T-helper 9 cell (primary cell): Measurements from ENCODE around the gene SELENOH.

Experiments used
- DNase-seq: peaks from one replicate; pipeline ENCODE4 v3.0.0-alpha.2; 2020

SELENOH gene

DNA sequence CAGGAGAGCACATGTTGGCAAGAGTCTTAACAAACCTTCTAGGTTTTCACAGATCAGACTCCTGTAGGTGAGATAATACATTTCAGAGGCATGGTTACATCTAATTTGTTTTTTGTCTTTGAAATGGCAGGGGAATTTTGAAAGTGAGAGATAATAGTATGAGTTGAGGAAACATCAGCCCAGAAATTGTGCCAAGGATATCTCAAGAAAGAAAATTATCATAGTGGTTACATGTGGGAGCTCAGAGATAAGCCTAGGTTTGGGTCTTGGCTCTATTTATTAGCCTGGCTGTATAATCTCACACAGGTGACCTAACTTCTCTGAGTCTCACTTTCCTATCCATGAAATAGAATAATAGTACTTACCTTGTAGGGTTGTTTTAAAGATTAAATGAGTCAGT is 9.9 kb downstream of the SELENOH start:
- DNase-seq = no peak

DNA sequence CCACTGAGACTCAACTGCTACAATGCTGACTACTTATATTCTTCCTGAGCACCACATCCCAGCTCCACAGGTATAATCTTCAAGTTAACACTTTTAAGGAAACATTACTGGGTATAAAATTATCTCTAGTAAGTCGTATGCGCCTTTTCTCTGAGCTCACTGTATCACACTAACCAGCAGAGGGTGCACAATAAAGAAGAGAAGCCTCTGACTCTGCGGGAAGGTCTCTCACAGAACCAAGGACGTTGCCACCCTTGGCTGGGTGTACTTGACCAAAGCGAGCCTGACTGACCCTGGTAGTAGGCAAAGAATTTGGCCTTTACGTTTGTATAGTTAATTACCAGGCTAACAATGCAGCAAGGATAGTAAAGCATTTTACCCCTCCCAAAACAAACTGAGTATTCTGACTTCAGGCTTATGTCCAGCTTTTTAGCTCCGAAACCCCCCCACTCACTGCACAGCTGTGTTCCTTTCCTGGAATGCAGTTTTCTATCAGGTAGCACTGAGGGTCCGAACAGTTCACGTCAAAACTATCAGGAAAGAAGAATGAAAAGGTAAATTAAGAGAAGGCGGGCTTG is 10.5 kb downstream of the SELENOH start, which contains the start of gene BTBD18:
BTBD18 (minus strand) TSS at position 144 of the 578 bp plus-strand sequence. CDS start 631 bp downstream, outside the sequence.
- no peak for DNase-seq

GRCh38 chr11:57752954-57753353 is 11.7 kb downstream of the SELENOH start:
- no peak for DNase-seq

GRCh38 chr11:57758174-57758573 is 16.9 kb downstream of the SELENOH start:
- DNase-seq = no peak

DNA sequence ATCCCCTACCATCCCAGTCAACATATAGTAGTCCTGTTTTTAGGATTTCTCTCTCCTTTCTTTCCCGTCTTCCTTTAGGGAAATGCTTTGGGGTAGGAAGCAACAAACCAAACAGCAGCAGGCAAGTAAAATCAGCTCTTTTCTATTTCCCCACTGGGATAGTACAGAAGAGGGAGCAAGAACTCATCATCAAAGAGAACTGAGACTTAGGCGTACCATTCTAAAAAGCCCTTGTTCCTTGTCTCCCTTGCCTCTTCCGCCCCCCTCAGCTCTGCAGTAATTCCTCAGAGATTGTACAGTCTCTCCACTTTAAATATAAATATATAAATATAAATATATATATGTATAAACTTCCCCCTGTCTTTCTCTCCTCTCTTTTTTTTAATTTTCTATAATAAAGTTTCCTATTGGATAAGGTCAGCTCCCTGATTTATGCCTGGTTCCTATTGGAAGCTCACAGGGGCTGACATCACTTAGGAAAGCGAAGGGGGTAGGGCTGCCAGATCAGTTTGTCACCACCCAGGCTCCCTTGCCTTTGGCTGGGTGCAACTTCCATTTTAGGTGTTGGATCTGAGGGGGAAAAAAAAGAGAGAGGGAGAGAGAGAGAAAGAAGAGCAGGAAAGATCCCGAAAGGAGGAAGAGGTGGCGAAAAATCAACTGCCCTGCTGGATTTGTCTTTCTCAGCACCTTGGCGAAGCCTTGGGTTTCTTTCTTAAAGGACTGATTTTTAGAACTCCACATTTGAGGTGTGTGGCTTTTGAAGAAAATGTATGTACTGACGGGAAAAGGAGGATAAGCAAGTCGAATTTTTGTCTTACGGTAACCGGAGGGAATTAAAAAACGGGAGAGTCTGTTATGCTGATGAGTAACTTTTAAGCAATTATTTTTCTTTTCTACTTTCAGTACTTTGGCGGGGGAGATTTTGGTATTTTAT is 20.3 kb downstream of the SELENOH start, which contains the start of gene CTNND1:
CTNND1 (plus strand) TSS at position 502 of the 934 bp plus-strand sequence. CDS start 29,677 bp downstream, outside the sequence.
- no peak for DNase-seq

- DNase-seq = no peak
These were observed 21.1 kb downstream of the SELENOH start for GRCh38 chr11:57762235-57762861.

DNA sequence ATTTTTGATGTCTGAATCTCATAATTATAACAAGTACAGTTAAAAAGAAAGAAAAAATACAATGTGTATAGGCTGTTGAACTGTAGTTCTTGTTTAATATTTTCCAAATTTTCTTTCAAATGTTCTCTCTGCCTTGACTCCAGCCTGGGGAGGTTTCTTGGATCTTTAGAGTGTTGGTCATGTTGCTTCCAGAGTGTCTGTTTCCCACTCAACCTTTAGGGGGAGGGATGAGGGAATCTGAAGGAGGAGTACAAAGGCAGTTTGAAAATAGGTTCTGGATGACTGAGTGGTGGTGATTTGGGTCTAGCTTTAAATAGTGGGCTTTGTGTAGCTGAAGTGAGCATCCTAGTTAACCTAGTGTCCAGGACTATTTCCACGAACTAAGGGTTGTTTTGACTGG is 22.3 kb downstream of the SELENOH start:
- no peak for DNase-seq

DNA sequence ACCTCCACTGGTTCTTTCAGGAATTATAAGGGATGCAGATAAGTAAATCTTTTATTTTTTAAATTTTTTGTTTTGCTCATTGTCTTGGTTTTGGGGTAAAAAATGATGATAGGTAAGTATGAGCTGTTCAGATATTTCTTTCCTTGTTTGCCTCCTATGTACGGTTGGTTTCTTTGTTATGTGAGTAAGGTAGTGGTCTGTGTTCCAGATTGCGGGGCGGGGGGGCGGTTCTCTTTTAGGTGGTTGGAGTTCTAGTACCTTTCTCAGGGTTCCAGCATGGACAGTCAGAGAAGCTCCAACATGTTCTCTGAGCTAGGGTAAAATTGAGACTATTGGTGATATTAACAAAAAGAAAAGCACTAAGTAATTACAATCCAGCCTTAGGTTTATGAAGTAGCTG is 22.7 kb downstream of the SELENOH start:
- no peak for DNase-seq

GRCh38 chr11:57764566-57764965 is 23.3 kb downstream of the SELENOH start:
- no peak for DNase-seq

GRCh38 chr11:57764972-57765371 is 23.7 kb downstream of the SELENOH start:
- DNase-seq = no peak

DNA sequence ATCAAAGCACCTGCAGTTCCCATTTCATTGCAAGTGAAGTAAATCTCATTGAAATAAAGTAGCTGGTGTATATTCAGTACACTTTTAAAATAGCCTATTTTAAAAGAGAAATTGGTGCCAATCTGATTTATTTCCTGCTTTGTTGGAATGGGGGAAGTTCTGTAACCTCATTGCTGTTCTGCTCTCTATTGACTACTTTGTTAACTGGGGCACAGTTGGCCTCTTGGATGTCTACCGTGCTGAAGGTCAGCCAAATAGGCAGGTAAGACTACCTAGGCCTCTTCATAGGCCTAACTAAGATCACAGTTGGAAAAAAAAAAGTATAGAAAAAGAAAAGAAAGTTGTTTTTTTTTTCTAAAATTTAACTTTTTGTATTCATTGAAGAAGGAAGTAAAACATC is 29.5 kb downstream of the SELENOH start:
- DNase-seq = no peak

GRCh38 chr11:57771365-57771764 is 30.1 kb downstream of the SELENOH start:
- no peak for DNase-seq

DNA sequence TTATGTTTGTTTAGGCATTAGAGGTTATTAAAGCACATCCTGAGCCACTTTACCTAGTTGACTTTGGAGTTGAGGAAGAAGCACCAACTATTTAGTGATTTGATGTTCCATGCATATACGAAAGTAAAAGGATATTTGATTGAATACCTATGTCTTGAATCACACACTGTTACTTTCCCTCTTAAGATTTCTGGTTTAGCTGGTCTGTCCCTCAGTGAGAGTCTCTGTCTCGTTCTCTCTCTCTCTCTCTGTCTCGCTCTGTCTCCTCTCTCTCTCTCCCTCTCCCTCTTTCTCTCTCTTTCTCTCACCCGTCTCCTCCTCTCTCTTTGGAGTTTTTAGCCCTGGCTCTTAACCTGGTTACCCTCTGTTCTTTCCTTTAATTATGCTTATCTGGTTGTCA is 31.3 kb downstream of the SELENOH start:
- no peak for DNase-seq

DNA sequence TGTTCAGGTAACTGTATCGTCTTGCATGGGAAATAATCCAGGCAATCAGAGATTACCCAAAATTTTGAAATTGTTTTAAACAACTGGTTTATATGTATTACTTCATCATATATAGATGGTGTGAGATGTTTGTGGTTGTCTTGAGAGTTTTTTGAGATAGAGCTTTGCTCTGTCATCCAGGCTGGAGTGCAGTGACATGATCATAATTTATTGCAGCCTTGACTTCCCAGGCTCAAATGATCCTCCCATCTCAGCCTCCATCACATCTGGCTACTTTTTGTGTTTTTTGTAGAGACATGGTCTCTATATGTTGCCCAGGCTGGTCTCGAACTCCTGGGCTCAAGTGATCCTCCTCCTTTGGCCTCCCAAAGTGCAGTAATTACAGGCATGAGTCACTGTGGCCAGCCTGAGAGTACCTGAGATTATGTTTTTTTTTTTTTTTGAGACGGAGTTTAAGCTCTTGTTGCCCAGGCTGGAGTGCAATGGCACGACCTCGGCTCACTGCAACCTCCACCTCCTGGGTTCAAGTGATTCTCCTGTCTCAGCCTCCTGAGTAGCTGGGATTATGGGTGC is 31.8 kb downstream of the SELENOH start:
- no peak for DNase-seq

DNA sequence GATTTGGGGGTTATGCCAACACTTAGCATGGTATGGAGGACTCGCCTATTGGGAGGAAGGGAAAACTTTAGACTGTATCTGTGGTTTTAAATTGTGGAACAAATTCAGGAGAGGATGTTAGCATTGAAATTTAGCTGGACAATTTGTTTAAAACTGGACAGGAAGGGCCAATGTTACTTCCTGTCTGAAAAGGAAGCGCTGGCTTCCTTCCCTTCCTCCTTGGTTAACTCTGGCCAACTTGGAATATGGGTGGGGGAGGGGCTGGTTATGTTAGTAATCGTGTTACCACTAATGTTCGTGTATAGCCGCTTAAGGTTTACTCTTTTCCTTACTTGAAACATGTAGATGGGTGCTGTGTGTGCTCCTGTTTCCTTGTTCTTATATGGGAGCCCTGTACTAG is 34.2 kb downstream of the SELENOH start:
- DNase-seq = no peak

GRCh38 chr11:57776031-57776521 is 34.8 kb downstream of the SELENOH start:
- no peak for DNase-seq

DNA sequence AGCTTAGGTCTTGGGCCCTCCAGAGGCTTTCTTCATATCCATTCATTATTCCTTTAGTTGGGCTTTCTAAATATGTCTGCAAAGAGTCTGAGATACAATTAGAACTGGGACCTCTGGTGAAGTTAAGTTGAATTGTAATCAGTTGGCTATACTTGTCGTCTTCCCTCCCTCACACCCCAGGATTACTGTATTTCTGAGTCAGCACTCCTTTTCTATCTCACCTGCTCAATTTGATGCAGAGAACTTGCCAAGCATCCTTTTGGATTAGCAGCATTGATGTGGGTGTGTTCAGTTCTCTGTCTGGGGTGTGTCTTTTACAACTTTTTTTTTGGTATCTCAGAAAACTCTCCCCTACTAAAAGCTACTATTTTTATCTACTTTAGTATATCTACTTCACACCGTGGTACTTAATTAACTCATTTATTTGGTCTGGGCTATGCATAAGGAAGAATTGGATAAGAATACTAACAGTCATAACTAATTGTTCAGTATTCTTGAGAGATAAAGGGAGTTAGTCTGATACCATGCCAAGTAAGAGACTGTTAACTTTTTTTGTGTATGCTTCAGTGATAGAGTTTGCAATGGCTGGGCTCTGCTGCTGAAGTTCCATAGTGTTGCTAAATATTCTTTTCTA is 35.4 kb downstream of the SELENOH start:
- DNase-seq = no peak

- no peak for DNase-seq
These were observed 36.7 kb downstream of the SELENOH start for GRCh38 chr11:57777969-57778317.

DNA sequence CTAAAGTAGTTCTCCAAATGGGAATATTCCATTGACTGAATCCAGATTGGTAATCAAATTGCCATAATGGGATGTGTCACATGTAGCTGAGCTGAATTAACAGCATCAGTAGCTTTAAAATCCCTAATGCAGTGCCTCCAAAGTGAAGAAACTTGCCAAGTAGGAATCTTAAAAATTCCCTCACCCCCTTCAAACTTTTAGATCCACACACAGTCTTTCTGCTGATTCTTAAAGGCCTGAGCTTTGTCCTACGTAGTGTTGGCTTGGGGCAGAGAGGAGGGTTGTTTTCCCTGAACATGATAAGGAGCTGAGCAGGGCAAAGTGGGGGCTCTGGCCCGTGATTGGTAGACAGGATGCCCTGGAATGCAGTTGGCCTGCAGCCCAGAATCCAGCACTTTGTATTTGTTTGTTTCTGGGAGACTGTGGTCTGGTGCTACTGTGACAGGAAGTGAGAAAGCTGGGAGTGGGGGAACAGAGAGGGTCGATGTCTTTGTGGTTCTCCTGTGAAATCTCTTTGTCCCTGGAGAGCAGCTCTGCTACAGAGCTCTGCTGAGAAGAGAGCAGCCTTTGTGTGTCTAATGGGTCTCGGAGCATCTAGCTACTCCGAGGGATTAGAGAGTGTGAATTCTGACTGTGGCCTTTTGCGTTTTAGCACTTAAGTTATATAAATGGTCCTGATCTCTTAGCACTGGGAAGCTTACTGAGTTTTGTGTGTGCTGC is 37.2 kb downstream of the SELENOH start:
- no peak for DNase-seq

- DNase-seq = no peak
These were observed 38.0 kb downstream of the SELENOH start for GRCh38 chr11:57779276-57779675.

GRCh38 chr11:57781529-57781943 is 40.2 kb downstream of the SELENOH start:
- no peak for DNase-seq

- no peak for DNase-seq
These were observed 43.8 kb downstream of the SELENOH start for GRCh38 chr11:57785072-57785471.
